GM18858 (cell line): ENCODE results near the gene PAPSS1.

Source experiments
- ATAC-seq: cut with Tn5 transposase; IDR thresholded peaks from one replicate; pipeline ENCODE4 v1.9.1; 2021; ENCODE audit not compliant: unreplicated experiment

PAPSS1 gene

DNA sequence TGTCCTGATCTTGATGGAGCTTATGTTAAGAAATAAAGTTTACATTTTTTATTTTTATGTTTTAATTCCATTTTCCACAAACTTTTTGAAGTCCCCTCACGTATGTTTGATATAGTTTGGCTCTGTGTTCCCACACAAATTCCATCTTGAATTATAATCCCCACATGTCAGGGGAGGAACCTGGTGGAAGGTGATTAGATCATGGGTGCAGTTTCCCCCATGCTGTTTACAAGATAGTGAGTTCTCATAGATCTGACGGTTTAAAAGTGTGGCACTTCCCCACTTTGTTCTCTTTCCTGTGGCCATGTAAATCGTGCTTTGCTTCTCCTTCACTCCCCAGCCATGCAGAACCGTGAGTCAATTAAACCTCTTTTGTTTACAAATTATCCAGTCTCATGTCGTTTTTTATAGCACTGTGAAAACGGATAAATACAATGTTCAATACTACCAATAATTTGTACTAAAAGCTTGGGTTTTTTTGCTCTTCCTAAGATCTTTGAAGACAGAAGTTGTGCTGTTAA is 89.8 kb downstream of the PAPSS1 start:
- no peak for ATAC-seq

DNA sequence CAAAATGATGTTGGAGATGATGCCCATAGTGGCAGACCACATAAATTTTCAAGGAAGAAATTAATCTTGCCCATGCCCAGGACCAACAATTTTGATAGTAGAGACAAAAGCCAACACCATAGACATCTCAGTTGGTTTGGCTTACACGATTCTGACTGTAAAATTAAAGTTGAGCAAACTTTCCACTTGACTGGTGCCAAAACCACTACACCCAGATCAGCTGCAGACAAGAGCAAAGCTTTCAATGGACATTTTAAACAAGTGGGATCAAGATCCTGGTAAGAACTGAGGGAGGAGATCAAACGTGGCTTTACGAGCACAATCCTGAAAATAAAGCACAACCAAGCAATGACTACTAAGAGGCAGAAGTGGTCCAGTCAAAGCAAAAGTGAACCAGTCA is 90.7 kb downstream of the PAPSS1 start:
- ATAC-seq: no peak

DNA sequence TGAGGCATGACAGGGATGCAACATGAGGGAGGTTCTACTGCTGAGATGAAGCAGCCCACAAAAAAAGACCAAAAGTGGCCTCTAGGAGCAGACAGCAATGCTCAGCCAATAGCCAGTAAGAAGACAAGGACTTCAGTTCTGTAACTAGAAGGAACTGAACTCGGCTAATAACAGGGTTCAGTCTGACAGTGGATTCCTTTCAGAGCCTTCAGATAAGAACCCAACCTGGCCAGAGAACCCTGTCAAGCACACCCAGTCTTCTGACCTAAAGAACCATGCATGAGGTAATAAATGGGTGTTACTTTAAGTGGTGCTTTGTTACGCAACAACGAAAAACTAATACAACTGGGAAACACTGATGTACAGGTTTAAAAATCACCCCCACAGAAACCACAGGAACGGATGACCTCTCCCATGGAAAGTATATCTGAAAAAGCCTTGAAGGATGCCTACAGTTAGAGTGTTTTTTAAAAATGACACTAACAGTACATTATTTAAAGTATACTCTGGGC is 94.6 kb downstream of the PAPSS1 start:
- no peak for ATAC-seq

DNA sequence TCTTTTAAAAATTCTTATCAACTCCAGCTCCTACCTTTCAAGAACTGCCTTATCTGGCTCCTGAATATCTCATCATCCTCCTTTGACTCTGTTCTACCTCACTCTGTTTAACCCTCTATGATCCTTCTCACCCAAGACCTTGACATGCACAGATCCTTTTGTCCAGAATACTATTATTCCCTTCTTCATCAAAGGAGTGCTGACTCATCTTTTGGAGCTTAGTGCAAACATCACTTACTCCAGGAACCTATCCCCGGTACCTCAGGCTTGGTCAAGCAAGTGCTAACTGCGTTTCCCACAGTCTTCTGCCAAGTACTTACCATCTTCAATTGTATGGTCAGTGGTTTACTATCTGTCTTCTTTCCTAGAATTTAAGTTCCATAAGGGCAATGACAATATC is 96.0 kb downstream of the PAPSS1 start:
- no peak for ATAC-seq

DNA sequence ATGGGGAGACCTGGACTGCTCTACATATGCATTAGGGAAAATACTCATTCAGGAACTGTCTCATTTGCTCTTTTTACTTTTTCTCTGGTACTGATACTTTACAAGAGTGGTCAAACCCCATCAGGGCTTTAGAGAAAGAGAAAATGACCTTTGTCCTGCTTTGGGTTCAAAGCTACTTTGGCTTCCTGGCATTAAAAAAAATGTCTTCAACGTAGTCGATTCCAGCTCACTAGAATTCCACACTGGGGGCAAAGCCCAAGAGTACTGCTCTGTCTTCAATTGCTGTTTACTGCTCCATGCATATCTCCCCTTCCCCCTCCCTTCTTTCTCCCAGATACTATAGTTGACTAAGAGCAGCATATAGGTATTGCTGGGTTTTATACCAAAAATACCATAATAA is 98.0 kb downstream of the PAPSS1 start:
- ATAC-seq: no peak

DNA sequence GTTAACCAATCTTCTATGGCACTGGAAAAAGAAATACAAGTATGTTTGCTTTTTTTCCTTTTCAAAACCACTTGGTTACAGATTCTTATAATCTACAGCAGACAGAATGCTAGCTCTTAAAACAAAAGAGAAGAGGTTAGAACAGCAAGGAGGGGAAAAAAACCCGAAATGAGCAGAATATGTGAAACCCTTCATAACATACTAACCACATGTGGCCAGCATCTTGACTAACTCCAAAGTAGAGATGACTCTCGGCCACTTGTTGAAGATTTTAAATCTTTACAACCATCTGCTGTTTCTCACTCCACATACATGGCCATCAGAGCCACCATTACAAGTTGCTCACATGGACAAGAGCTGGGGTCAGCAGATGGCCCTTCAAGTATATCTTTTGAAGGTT is 100.3 kb downstream of the PAPSS1 start:
- no peak for ATAC-seq

DNA sequence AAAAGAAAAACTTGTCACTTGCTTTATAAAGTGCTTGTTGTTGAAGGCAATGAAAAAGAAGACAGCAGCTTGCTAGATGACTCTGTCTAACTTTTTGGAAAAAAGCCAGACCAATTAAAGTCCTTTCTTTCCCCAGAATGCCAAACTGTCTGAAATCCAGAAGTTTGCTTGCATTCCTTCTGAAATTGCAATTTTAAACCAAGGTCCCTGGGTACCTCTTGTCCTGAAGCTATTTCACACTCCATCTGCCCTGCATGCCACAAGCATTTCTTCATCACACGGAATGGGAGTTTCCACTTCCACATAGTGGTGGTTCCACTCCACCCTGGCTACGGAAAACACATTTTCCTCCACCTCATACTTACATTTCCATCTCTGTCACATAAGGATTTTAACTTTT is 101.0 kb downstream of the PAPSS1 start:
- no peak for ATAC-seq

DNA sequence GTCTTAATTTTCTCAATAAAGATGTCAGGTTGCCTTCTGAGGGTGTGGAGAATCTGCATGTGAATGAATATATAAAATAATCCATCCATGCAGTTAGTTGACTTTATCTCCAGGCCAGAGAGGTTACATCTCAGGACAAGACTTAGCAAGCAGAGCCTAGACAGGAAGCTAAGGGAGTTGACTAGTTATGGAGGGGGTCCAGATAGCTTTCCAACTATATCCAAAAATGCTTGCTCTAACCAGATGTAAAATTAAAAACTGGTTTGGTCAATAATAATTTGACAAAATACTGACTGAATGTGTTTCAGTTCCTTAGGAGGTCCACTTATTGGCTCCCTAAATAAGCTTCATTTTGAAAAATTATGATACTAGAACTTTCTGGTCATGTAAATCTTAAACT is 101.4 kb downstream of the PAPSS1 start:
- ATAC-seq: no peak

DNA sequence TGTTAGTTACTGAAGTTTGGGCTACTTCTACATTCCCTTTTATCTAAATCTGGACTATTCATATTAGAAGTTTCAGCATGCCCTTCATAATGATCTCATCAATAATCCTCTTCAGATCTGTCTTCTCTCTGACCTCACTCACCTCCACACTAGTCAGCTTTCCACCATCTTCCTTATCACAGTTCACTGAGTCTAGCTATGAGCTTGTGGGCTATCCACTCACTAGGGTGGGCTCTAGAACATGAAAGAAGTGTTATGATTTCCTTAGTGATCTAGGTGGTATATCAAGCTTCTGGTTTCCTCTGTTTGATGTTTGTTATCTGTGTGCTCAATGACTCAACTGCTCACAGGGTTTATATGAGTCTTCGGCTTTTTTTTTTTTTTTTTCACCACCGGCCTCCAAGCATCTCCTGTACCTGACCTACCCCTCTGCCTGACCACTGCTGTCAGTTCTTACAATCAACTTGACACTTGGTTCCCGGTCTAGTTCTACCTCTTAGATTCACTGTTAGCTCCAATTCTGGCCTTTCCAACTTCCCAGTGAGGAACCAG is 103.1 kb downstream of the PAPSS1 start:
- no peak for ATAC-seq

DNA sequence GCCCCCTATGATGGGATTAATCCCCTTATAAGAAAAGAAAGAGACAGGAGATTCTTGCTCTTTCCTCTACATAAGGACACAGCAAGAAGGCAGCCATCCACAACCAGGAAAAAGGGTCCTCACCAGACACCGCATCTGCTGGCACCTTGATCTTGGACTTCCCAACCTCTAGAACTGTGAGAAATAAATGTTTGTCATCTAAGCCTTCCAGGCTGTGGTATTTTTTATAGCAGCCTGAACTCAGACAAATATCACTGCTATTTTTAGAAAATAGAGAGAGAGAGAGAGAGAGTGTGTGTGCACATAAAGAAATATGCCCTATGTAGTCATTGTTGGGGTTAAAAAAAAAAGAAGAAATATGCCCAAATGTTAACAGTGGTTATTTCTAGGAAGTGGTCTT is 104.2 kb downstream of the PAPSS1 start:
- no peak for ATAC-seq

DNA sequence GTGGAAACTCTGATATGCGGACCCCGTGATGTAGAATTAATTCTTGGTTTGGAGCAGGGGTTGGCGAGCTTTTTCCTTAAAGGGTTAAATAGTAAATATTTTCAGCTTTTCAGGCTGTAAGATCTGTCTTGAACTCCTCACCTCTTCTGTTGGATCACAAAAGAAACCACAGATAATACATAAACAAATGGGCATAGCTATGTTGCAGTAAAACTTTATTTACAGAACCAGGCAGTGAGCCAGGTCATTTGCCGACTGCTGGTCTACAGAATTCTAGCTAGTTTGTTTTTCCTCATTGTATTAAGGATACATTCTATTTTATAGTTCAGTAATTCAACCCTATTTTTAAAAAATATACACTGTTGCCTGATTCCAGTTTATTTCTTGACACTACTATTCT is 116.6 kb downstream of the PAPSS1 start:
- ATAC-seq: no peak

DNA sequence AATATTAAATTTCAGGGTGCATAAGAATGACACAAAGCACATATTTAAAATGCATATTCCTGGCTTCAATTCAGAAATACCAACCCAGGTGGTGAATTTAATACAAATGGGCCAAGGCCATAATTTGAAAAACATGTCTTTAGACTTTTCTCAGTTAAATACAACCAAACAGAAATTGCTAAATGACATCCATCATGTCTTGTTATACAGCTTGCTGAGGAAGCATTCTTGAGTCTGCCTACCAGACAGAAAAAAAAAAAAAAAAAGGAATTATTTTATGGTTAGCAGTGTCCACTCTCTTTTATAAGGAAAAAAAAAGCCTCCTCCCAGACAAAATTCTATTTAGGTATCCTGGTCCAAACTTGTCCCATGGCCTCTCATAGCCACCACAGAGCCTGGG is 119.1 kb downstream of the PAPSS1 start:
- no peak for ATAC-seq

DNA sequence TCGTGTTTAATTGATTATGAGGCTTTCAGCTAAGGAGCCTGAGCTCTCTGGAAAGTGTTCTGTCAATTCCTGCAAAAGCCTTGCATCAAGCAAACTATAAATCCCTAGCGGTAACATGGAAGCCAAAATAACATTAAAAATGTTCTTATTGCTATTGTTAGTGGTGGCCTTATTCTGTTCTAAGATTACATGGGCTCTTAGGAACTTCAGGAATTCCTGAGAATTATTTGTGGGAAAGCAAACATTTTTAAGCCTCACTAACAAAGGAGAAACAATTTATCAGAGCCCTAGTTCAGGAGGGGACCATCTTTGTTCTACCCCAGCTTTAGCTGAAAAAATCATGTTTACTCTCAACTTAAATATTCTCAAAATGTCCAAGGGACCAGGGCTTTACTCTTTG is 119.6 kb downstream of the PAPSS1 start:
- ATAC-seq: no peak

DNA sequence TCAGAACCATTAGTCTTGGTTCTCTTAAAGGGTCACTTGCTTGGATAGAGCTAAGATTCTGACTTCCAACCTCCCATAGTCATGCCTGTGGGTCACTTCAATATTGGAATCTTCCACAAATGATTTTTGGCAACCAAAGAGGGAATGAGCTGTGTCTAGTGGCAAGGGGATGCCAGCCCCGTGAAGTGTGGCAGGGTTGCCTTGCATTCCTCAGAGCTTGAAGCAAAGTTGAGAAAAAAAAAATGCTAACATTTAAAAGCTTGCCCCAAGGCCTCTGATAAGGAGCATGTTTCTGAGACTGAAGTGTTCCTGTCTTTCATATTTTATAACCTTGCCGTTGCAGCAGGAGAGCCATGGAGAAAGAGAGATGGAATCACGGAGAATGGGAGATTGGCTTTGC is 120.2 kb downstream of the PAPSS1 start:
- no peak for ATAC-seq

DNA sequence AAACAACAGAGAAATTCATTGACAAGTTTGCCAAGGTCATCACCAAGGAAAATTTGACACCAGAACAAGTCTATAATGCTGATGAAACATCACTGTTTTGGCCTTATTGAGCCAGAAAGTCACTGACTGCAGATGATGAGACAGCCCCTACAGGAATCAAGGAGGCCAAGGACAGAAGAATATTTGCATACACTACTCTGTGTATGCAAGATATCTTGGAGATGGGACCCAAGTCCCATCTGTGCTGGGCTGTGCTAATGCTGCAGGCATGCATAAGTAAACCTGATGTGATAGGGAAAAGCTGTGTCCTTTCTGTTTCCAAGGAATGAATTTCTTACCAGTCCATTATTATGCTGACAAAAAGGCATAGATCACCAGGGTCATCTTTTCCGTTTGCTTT is 126.8 kb downstream of the PAPSS1 start:
- ATAC-seq: no peak

DNA sequence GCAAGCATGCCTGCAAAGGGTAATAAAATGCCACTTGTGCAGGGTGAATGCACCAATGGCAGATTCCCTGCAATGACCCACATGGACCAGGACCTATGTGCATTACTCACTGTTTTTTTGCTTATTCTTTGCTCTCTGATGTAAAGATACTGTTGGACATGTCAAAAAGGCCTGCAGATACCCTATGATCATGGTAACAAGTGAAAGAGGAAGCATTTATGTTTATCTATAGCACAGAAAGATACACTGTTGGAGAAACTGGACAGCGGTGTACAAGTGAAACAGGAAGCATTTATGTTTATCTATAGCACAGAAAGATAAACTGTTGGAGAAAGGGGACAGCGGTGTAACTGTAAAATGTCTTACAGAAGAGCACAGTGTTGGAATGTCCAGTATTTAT is 127.5 kb downstream of the PAPSS1 start:
- peak; percentile 92 for ATAC-seq

DNA sequence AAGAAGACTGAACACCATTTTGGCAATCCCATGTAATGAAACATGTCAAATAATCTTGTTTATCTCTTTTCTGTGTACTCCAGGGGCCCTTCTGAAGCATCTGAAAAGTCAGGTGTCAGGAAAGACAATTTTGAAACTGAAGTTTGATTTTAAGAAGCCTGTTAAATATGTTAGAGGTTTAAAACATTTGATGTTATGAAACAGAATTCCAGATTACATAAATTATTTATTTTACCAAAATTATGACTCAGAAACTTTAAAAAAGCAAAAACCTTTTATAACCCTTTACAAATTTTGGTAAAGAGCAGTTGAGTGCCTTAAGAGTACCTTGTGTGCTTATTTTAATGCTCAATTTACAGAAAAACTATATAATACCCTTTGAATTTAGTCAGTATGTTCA is 130.8 kb downstream of the PAPSS1 start:
- no peak for ATAC-seq

DNA sequence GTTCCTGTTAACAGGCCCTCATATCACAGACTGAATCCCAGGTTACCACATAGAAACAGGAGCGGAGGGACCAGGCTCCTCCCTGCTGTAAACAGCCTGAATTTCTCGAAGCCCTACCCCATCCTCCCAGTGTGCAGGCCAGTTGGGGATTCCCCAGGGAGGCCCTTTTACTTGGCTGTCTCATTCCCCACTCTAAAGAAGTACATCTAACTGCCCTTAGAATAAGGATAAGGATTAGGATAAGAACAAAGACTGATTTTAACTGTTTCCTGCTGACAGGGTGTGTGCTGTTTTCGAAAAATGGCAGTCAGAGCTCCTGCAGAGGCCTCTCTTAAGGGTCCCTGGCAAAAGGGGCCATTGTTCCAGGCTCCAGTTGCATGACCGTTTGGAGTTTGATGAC is 133.7 kb downstream of the PAPSS1 start:
- no peak for ATAC-seq

DNA sequence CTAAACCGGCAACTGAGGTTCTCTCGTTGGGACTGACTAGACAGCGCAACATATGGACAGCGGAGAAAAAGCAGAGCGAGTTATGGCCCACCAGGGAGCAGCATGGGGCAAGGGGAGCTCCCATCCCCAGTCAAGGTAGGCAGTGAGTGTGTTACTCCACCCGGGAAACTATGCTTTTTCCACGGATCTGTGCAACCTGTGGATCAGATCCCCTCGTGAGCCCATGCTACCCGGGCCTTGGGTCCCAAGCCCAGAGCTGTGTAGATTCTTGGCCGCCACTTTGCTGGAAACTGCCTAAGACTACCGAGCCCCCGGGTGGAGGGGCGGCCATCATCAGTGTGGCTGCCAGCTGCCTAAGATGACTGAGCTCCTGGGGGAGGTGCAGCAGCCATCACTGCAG is 140.9 kb downstream of the PAPSS1 start:
- no peak for ATAC-seq

DNA sequence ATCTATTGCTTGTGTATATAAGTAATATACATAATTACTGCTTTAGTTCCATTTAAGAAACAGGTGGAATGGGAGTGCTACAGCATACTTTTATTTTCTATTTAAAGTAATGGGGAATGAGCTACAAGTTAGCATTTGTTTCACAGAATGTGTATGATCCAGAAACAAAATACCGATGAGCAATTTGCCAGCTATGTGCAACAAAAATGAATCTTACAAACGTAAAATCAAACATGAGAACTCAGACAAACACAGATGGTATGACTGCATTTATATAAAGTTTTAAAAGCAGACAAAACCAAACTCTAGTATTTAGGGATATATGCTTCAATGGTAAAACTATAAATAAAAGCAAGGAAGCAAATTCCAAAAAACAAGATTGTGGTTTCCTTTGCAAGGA is 141.7 kb downstream of the PAPSS1 start:
- no peak for ATAC-seq

DNA sequence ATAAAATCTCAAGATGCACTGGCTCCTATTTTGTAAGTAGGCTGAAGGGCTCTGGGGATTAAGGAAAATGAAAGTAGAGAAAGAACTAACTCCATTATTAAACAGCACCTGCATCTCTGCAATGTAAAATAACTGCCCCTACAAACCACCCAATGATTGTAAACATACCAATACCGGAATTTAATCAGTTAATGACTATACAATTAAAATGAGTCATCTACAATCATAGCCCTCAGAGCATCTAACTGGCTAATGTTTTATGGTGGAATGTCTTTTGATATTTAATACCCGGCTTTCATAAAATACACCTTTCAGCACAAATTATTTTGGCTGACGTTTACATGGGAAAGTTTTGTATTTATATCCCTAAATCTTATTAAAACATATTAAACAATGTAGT is 142.3 kb downstream of the PAPSS1 start:
- no peak for ATAC-seq

DNA sequence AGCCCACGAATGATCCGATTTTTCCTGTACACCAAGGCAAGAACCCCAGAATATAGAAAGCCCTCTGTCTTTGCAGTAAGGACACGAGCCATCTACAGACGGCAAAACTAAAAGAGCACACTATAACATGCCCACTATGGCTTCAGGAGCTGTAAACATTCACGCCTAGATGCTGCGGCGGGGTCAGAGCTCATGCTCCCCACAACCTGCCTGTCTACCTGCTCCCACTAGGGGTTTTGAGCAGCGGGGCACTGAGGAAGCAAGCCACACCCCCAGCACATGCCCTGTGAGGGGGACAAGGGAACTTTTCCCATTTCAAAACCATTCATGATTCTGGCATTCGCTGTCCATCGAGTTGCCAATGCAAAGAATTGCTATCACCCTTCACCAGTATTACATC is 144.8 kb downstream of the PAPSS1 start:
- ATAC-seq: no peak

DNA sequence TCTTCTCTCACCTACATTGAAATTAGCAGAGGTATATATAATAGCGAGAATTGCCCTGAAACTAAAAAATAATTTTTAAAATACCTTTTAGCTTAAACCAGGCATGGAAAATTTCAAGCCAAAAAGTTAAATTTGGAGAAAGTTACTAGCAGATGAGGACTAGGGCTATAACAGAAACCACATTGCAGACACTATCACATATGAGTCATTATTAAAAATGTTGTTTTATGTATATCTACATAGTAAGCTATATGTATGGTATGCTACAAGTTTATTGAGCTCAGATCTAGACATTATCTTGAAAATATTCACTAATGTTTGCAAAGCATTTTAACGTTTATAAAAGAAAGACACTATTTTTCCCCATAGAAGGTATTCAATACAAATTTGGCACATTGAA is 147.8 kb downstream of the PAPSS1 start:
- no peak for ATAC-seq
